ENCODE results near the gene ARHGEF28.

DNA sequence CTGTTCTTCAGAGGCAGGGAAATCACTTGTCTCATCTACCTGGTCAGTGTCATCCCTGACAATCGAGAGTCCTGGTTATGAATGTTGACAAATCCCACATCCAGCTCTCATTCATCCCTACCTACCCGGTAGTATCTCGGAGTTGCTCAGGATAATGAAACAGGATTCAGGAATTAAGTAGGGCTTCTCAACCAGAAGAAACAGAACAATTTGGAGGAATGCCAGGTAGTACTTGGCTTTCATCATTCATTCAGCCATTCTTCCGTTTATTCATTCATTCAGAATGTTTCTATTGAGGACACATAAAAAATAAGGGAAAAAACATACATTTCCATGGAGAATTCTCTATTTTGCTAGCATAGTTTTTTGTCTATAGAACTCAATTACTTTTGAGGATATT is 195.0 kb downstream of the ARHGEF28 start:
- no peak for TF ChIP-seq POLR2A (IDR thresholded peaks at IDR 0.05; ENCODE audit: extremely low read depth, insufficient read length)
- TF ChIP-seq, protein P1, sequence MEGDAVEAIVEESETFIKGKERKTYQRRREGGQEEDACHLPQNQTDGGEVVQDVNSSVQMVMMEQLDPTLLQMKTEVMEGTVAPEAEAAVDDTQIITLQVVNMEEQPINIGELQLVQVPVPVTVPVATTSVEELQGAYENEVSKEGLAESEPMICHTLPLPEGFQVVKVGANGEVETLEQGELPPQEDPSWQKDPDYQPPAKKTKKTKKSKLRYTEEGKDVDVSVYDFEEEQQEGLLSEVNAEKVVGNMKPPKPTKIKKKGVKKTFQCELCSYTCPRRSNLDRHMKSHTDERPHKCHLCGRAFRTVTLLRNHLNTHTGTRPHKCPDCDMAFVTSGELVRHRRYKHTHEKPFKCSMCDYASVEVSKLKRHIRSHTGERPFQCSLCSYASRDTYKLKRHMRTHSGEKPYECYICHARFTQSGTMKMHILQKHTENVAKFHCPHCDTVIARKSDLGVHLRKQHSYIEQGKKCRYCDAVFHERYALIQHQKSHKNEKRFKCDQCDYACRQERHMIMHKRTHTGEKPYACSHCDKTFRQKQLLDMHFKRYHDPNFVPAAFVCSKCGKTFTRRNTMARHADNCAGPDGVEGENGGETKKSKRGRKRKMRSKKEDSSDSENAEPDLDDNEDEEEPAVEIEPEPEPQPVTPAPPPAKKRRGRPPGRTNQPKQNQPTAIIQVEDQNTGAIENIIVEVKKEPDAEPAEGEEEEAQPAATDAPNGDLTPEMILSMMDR (IDR thresholded peaks at IDR 0.05; ENCODE audit: low read depth, low read length), result no peak

All from NB4 (cell line).